Stimulated activated CD4-positive, alpha-beta T cell treated with anti-CD3 and anti-CD28 coated beads, Interleukin-2, amount 100 ng/mL, for 48 hours (primary cell): Measurements from ENCODE around the gene ACP1.

Source experiments
- DNase-seq, 2 donors: peaks; one replicate each; pipeline ENCODE4 v3.0.0-alpha.2; 2020

ACP1 gene

DNA sequence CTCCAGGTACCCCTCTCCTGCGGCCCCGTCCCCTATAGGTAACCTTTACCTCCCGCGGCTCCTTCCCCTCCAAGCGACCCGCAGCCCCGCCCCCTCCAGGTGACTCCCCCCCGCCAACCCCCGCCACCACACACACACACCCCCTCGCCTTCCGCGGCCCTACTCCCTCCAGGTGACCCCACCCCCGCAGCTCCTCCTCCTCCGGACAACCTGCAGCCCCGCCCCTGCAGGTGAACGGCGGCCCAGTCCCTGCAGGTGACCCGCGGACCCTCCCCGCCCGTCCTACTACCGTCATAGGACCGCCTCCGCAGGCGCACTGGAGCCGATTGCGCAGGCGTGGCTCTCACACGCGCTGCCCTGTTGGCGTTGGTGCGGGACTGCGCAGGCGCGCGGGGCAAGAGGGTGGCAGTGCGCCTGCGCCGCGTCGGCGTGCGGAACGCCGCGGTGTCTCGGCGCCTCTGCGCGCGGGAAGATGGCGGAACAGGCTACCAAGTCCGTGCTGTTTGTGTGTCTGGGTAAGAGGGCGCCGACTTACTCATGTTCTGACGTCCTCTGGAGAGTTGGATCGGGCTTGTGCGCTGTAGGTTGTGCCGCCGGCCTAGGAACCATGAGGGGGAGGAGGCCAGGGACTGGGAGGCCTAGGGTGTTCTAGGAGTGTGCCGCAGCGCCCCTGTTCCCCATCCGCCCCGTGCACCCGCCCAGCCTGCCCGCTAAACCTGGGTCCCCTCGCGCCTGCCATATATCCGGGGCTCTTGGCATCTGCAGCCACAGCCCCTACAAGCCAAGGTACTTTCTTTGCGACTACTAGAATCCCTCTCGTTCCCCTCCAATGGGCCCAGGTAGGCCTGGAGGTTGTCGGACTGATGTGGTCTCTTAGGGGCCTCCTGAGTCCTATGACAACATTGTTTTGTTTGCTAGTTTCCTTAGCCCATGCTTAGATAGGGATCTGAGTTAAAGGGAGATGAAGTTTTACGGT is at the start of gene ACP1:
TSS of gene ACP1 (plus strand) at position 455 of the 976 bp plus-strand sequence. CDS start at position 473, 18 bp downstream.
- peak; percentile 88 to 90 for DNase-seq

DNA sequence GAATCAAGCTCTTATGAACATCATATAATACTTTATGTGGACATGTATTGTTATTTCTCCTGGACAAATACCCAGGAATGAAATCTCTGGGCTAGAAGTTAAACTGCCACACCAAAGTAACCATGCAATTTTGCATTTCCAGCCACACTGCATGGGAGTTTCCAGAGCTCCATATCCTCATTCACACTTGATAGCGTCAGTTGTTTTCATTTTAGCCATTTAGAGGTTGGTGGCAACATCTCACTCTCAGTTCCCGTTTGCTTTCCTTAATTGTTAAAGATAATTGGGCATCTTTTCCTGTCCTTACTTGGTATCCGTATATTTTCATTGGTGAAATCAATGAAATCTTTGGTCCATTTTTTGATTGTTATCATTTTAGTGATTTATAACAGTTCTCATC is 48.7 kb upstream of the ACP1 start:
- DNase-seq: no peak

- DNase-seq: no peak
Observed at GRCh38 chr2:223451-223850, 41.3 kb upstream of the ACP1 start.

GRCh38 chr2:223971-224760 is 40.6 kb upstream of the ACP1 start:
- no peak for DNase-seq

DNA sequence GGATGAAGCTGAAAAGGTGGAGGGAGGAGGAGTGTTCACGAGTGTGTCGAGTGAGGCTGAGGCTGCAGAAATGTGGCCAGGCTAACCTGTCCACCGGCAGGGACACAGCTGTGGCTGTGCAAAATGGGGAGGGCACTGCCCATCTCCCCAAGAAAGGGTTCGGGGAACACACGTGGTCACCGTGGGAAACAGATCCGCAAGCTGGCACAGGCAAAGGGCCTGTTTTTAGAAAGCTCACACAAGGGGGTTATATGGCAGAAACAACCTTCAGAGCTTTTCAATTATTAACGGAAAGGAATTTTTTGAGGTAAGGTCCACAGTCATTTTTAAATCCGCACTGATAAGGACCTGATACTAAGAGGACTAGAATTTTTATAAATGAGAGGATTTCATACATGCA is 36.6 kb upstream of the ACP1 start:
- no peak for DNase-seq

- DNase-seq: no peak
Observed at GRCh38 chr2:228518-229278, 36.0 kb upstream of the ACP1 start.

DNA sequence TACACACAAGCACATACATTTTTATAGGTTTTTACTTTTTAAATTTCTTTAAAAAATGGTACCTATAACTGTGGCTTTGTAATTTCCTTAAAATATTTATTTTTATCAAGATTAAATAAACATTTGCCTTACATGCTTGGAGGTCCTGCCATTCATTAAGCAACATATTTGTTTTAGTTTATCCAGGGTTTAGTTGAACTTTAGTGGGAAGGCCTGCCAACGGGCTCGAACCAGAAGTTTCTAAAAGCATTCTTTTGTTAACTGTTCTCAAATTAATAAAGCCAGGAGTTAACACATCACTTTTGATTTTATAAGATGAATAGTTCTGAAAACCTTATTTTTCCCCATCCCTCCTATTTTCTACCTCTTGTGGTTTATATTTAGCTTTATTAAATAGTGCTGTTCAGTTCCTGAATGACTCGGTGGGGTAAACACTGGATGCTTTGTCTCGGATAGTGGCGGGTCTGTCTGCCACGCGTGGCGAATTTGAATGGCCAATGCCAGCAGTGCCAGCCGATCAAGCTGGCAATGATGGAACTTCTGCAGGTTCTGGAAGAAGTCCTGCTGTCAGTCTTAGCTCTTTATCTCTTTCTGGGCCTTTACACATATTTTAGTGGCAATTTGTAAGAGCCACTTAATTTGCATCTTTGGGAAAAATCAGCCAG is 33.1 kb upstream of the ACP1 start:
- no peak for DNase-seq

GRCh38 chr2:233030-233429 is 31.7 kb upstream of the ACP1 start:
- no peak for DNase-seq

DNA sequence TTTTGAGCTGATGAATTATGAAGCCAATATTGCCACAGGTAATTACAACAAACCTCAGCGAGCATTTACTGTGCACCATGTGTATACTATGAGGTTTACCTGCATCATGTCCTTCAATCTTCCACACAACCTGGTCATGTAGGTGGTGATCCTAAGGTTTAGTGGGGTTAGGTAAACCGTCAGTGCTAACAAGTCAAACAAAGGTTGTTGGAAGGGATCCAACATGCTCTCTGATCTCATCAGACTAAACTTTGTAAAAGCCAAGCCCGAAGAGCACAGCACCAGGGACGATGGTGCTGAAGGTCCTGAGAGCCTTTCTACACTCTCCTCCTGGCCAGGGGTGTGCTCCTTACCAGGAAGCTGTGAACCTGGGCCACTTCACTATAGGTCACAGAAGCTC is 30.3 kb upstream of the ACP1 start:
- DNase-seq: no peak

- DNase-seq: no peak
Observed at GRCh38 chr2:236993-237539, 27.7 kb upstream of the ACP1 start.

- no peak for DNase-seq
Observed at GRCh38 chr2:237878-238277, 26.9 kb upstream of the ACP1 start.

GRCh38 chr2:238431-238830 is 26.3 kb upstream of the ACP1 start:
- no peak for DNase-seq

DNA sequence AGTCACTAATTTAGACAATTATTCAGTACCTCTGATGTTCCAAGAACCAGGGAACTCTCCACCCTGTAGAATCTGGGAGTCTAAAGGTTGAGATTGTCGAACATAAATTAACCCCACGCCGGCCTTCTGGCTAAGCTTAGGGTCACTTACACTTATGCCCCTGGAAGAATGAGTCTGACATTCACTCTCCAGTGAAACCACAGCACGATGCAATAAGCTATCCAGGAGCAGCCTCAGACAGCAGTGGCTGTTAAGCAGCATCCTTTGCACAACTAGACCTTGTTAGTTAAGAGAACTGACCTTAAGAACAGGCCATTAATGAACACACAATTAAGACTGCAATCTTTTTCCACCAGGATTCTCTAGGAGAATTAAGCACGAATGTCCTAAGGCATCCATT is 25.9 kb upstream of the ACP1 start:
- DNase-seq: no peak

DNA sequence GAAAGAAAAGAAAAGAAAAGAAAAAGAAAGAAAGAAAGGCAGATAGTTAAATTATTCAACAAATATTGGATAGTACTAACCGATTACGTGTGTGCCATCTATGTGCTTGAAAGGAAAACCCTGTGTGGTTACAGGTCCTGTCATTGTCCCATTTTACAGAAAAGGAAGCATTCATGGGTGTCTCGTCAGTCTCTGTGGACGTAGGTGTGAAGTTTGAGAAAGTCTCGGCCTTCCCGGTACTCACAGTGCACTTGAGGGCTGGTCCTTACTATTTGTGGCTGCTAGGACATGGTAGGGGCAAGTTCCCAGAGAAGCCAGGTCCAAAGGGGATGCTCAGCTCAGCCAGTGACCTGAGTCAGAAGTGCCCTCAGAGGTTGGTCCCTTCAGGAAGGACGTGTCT is 20.2 kb upstream of the ACP1 start:
- no peak for DNase-seq

- DNase-seq: peak in 1 of 2 donors; percentile 30
Observed at GRCh38 chr2:246489-247144, 18.1 kb upstream of the ACP1 start.

DNA sequence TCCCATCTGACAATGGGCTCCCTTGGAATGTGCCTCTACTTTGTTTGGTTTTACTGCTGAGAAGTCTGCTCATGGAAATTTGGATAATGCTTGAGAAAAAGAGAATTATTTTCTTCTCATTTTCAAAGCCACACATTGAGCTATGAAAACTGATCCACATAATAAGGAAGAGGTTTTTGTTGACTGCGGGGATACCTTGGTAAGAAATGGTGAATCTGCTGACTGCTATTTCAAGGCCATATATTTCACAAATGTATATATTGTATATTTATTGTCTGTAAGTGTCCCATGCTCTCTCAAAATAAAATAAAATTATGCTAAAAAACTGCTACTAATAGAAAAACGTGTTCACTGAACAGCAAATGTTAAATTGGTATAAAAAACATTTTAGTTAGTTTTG is 16.0 kb upstream of the ACP1 start:
- no peak for DNase-seq

DNA sequence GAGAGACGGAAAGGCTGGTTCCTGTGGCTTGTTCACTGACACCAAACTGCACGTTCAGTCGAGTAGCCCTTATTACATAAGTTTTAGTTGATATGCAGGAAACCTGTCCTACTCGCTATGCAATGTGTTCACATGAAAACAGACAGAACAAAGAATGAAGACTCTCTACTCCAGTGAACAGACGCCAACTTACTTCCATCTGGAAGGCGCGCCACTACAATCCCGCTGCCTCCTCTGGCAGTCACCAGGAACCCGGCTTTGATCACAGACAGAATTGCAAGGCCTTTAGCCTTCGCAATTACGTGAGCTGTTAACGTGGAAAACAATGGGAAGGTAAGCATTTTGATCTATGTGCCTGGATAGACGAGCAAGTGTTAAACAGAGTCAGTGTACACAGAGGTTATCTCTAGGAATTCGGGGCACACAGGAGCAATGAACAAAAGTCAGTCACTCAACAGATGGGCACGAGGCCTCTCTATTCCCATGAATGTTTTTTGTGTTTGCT is 15.2 kb upstream of the ACP1 start:
- DNase-seq: no peak

DNA sequence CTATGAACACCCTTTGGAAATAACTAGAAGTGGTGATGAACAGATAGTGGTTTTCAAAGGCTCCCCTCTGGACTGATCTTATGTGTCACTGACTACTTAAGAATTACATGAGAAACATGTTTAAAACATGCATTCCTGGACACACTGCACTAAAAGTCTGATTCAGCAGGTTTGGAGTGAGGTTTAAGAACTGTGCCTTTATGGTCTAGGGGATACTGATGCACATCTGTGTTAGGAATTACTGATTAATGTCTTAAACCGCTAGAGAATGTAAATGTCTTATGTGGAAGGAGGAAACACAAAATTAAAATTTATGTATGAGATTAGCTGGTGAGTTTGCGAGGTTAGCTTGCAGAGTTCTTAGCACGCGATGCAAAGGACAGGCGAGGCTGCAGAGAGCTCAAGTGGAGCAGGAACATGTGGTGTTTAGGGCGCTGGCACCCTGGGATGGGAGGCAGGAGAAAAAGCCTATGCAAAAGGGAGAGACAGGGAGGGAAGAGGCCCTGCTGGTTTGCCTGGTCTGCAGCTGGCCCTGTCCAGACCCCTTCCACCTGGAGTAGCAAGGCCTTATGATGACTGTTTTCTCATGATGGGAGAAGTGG is 12.6 kb upstream of the ACP1 start:
- no peak for DNase-seq

DNA sequence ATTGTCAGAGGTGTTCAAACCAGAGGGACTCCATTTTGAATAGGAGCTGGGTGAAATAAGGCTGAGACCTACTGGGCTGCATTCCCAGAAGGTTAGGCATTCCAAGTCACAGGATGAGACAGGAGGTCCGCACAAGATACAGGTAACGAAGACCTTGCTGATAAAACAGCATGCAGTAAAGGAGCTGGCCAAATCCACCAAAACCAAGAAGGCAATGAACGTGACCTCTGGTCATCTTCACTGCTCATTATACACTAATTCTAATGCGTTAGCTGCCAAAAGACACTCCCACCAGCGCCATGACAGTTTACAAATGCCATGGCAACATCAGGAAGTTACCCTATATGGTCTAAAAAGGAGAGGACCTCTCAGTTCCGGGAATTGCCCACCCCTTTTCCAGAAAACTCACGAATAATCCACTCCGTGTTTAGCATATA is 11.5 kb upstream of the ACP1 start:
- no peak for DNase-seq

- DNase-seq: no peak
Observed at GRCh38 chr2:254241-254640, 10.5 kb upstream of the ACP1 start.

- DNase-seq: no peak
Observed at GRCh38 chr2:255195-255594, 9.6 kb upstream of the ACP1 start.
